ENCODE measurements around the gene SPRR2E.
"Not testable (repeated sequence)": the region's sequence is repeated elsewhere in the genome, so short reads cannot be mapped to it uniquely, and the experiment has no call there.

Gene SPRR2E

DNA sequence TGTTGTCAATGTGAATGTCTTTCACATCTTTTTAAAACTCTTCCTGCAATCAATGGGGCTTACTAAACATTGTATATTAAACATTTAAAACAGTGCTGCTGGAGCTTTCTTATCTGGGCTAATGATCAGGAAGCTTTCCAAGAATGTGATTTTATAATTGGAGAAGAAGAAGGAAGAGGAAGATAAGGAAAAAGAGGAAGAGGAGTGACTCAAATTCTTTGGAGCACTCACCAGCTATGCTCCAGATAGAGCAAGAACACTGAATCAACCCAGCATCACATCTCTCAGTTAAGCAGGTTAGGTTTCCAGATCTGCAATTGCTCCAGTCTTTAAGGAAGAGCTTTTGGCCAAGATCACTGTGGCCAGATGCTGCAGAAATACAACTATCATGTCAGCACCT lies 1.4 kb upstream of the SPRR2E start:
- no peaks in the 10 kb centered on the region for H3K36me3 Mint-ChIP-seq
- H3K27me3 Mint-ChIP-seq: peaks cover 20% of the 10 kb centered on the region
- H3K4me1 Mint-ChIP-seq: no peaks in the 10 kb centered on the region
- H3K4me3 Mint-ChIP-seq: no peak overlapping the region
- no peak overlapping the region for H3K27ac Mint-ChIP-seq
- no peaks in the 10 kb centered on the region for H3K9me3 Mint-ChIP-seq

GRCh38 chr1:153087652-153088051 lies 6.7 kb downstream of the SPRR2E start:
- Mint-ChIP-seq H3K4me3 (no peak overlapping the region), H3K27me3 (peaks cover 20% of the 10 kb centered on the region), H3K4me1 (no peaks in the 10 kb centered on the region), H3K27ac (no peak overlapping the region), H3K9me3 (no peaks in the 10 kb centered on the region), H3K36me3 (no peaks in the 10 kb centered on the region)

DNA sequence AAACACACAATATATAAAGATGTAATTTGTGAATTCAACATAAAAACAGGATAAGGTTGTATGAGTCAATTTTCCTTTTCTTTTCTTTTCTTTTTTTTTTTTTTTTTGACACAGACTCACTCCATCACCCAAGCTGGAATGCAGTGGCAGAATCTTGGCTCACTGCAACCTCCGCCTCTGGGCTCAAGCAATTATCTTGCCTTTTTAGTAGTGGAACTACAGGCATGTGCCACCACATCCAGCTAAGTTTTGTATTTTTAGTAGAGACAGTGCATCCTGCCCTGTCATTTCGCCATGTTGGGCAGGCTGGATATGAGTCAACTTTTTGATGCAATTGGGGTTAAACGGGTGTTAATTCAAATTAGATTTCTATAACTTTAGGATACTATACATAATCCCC lies 12.6 kb downstream of the SPRR2E start:
- no peak overlapping the region for H3K27ac Mint-ChIP-seq
- H3K4me3 Mint-ChIP-seq: no peak overlapping the region
- peaks cover 7% of the 10 kb centered on the region for H3K9me3 Mint-ChIP-seq
- no peaks in the 10 kb centered on the region for H3K4me1 Mint-ChIP-seq
- peaks cover 20% of the 10 kb centered on the region for H3K27me3 Mint-ChIP-seq
- H3K36me3 Mint-ChIP-seq: no peaks in the 10 kb centered on the region

DNA sequence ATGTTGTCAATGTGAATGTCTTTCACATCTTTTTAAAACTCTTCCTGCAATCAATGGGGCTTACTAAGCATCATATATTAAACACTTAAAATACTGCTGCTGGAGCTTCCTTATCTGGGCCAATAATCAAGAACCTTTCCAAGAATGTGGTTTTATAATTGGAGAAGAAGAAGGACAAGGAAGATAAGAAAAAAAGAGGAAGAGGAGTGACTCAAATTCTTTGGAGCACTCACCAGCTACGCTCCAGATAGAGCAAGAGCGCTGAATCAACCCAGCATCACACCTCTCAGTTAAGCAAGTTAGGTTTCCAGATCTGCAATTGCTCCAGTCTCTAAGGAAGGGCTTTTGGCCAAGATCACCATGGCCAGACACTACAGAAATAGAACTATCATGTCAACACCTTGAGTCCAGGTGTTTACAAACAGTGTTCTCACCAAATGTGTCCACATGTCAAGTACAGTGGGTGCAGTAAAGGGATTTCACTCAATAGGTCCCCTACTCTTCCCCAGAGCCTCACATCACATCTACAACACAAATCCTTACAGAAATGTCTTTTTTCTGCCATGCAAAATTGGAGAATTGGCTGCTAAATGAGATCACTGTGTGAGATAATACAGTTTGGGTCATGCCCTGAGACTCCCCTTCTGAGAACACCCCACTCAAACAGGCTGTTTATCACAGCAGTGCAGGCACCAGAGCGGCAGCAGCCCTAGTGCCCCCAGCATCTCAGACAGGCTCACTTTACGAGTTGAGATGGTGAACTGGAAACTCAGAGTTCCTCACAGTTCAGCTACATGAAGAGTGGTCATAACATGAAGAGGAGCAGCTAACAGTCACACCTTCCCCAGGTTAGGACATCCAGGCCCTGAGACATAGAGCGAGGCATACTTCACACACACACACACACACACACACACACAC lies 21.3 kb downstream of the SPRR2E start:
- H3K27me3 Mint-ChIP-seq: peaks cover 11% of the 10 kb centered on the region
- H3K9me3 Mint-ChIP-seq: no peaks in the 10 kb centered on the region
- H3K36me3 Mint-ChIP-seq: no peaks in the 10 kb centered on the region
- no peak overlapping the region for H3K27ac Mint-ChIP-seq
- H3K4me1 Mint-ChIP-seq: no peaks in the 10 kb centered on the region
- no peak overlapping the region for H3K4me3 Mint-ChIP-seq

DNA sequence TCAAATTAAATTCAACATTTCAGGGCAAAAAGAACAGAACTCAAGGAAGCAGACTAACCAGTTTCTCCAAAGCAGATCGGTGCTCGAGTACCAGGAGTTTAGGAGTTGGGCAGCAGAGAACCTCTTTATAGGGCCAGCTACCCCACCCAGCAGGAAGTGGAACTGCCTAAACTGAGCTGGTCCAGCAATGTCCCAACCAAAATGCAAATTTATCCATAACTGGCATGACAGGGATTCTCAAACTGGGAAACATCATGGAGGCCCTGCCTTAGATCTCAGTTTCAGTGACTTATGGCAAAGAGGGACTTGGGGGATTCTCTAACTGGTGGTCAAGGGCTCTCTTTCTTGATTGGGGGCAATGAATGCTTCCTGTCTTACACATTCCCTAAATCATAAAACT lies 22.8 kb downstream of the SPRR2E start, which contains the start of gene SPRR2B:
SPRR2B (minus strand) TSS at position 101 of the 400 bp plus-strand sequence. CDS start 772 bp downstream, outside the sequence.
- Mint-ChIP-seq H3K36me3 (no peaks in the 10 kb centered on the region), H3K4me3 (no peak within 1 kb of the TSS), H3K27me3 (peaks cover 11% of the 10 kb centered on the region), H3K9me3 (no peaks in the 10 kb centered on the region), H3K4me1 (no peaks in the 10 kb centered on the region), H3K27ac (no peak within 1 kb of the TSS)

DNA sequence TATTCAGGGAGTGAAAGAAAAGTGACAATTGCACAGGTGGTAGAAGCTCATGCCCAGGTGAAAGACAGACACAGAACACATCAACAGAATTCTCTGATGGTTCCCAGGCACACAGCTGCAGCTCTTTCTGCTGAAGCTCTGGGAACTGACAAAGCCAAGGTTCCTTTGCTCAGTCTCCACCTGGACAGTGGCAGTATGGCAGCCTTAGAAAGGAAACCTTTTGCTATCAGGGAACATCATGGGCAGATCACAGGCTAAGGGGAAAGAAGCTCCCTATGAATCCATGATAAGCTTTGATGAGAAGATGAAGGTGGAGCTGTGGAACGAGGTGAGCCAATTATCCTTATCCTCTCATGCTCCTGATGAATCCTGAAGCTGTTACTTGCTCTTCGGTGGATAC lies 24.1 kb downstream of the SPRR2E start:
- no peaks in the 10 kb centered on the region for H3K4me1 Mint-ChIP-seq
- H3K27me3 Mint-ChIP-seq: peaks cover 13% of the 10 kb centered on the region
- no peaks in the 10 kb centered on the region for H3K9me3 Mint-ChIP-seq
- no peak overlapping the region for H3K4me3 Mint-ChIP-seq
- H3K27ac Mint-ChIP-seq: no peak overlapping the region
- no peaks in the 10 kb centered on the region for H3K36me3 Mint-ChIP-seq

DNA sequence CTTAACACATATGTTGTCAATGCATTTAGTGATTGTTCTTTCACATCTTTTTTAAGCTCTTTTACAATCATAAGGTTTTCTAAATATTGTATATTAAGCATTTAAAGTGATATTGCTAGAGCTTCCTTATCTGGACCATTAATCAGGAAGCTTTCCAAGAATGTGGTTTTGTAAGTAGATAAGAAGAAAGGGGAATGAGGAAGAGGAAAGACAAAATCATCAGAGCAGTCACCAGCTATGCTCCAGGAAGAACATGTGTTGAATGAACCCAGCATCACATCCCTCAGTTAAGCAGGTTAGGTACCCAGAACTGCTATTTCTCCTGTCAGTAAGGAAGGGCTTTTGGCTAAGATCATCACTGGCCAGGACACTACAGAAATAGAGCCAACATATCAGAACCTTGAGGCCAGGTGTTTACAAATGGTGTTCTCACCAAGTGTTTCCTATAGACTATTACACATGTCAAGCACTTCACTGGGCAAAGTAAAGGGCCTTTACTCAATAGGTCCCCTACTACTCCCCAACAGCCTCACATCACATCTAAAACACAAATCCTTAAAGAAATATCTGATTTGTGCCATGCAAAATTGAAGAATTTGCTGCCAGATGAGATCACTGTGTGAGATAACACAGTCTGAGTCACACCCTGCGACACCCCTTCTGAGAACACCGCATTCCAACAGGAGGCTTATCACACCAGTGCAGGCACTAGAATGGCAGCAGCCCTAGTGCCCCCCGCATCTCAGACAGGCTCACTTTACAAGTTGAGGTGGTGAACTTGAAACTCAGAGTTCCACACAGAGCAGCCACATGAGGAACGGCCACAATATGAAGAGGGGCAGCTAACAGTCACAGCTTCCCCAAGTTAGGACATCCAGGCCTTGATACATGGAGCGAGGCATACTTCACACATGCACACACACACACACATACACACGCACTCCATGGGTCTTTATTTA lies 35.2 kb downstream of the SPRR2E start:
- Mint-ChIP-seq H3K9me3 (no peaks in the 10 kb centered on the region), H3K4me1 (no peaks in the 10 kb centered on the region), H3K36me3 (no peaks in the 10 kb centered on the region), H3K27ac (no peak overlapping the region), H3K4me3 (no peak overlapping the region), H3K27me3 (peaks cover 21% of the 10 kb centered on the region)

GRCh38 chr1:153058154-153058553 lies 36.2 kb downstream of the SPRR2E start:
- Mint-ChIP-seq H3K4me1 (no peaks in the 10 kb centered on the region), H3K27ac (no peak overlapping the region), H3K27me3 (peaks cover 22% of the 10 kb centered on the region), H3K4me3 (no peak overlapping the region), H3K36me3 (no peaks in the 10 kb centered on the region), H3K9me3 (no peaks in the 10 kb centered on the region)

- H3K4me1 Mint-ChIP-seq: no peaks in the 10 kb centered on the region
- H3K36me3 Mint-ChIP-seq: no peaks in the 10 kb centered on the region
- no peak within 1 kb of the TSS for H3K27ac Mint-ChIP-seq
- no peak within 1 kb of the TSS for H3K4me3 Mint-ChIP-seq
- peaks cover 22% of the 10 kb centered on the region for H3K27me3 Mint-ChIP-seq
- H3K9me3 Mint-ChIP-seq: peaks cover 4% of the 10 kb centered on the region
These were observed 37.0 kb downstream of the SPRR2E start, which contains the start of gene SPRR2A for GRCh38 chr1:153057375-153057774. TSS of gene SPRR2A (minus strand) at chr1:153057512. CDS start at chr1:153056735, 777 bp downstream.

DNA sequence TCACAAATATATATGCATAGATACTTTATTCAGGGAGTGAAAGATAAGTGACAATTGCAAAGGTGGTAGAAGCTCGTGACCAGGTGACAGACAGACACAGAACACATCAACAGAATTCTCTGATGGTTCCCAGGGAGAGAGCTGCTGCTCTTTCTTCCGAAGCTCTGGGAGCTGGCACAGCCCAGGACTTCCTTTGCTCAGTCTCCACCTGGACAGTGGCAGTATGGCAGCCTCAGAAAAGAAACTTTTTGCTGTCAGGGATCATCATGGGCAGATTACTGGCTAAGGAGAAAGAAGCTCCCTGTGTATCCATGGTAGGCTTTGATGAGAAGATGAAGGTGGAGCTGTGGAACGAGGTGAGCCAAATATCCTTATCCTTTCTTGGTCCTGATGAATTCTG lies 38.2 kb downstream of the SPRR2E start:
- Mint-ChIP-seq H3K27me3 (peaks cover 27% of the 10 kb centered on the region), H3K9me3 (peaks cover 13% of the 10 kb centered on the region)
- H3K27ac Mint-ChIP-seq, H3K4me1 Mint-ChIP-seq, H3K36me3 Mint-ChIP-seq, H3K4me3 Mint-ChIP-seq: not testable (repeated sequence)

DNA sequence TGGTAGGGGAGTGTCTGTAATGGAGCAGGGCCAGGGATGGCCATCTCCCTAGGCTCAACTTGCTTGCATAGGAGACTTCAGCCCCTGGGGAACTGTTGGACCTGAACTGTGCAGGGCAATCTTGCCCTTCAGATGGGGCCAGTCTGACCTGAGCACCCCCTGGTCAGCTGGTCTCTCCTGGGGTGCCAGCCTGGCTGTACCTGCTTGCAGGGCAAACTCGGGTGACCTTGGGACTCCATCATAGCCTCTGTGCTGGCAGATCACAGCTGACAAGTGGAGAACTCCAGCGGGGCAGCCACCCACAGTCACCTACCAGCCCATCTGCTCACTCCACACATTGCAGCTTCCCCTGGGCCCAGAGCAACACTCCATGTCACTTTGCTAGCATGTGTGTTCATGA lies 45.1 kb downstream of the SPRR2E start:
- Mint-ChIP-seq H3K4me3 (no peak overlapping the region), H3K36me3 (no peaks in the 10 kb centered on the region), H3K27me3 (peaks cover 34% of the 10 kb centered on the region), H3K4me1 (no peaks in the 10 kb centered on the region), H3K27ac (no peak overlapping the region), H3K9me3 (peaks cover 13% of the 10 kb centered on the region)
